HL-60 (cell line): ENCODE results near the gene MX2.

Source experiments
- CTCF ChIP-seq: IDR thresholded peaks from one replicate; pipeline ENCODE4 v1.5.1; 2011; ENCODE audit warnings: low read length, control low read depth, inconsistent platforms; ENCODE audit not compliant: insufficient read depth
- GABPA ChIP-seq: IDR thresholded peaks from 2 replicates; pipeline ENCODE4 v1.6.1; 2012; ENCODE audit warnings: low read depth
- POLR2AphosphoS5 ChIP-seq: IDR thresholded peaks from 2 replicates; pipeline ENCODE4 v1.6.1; 2012; ENCODE audit warnings: low read depth
- REST ChIP-seq: IDR thresholded peaks from 2 replicates; pipeline ENCODE4 v1.6.1; 2012; ENCODE audit warnings: low read depth; ENCODE audit not compliant: insufficient replicate concordance
- SPI1 ChIP-seq: IDR thresholded peaks from 2 replicates; pipeline ENCODE4 v1.6.1; 2012; ENCODE audit warnings: low read depth, mild to moderate bottlenecking, borderline replicate concordance

- TF ChIP-seq CTCF (no peak), POLR2AphosphoS5 (no peak), GABPA (no peak), REST (no peak), SPI1 (no peak)
These were observed 8.4 kb downstream of the MX2 start for GRCh38 chr21:41369920-41370839.
